ENCODE data around the gene CFAP91.

Gene CFAP91

DNA sequence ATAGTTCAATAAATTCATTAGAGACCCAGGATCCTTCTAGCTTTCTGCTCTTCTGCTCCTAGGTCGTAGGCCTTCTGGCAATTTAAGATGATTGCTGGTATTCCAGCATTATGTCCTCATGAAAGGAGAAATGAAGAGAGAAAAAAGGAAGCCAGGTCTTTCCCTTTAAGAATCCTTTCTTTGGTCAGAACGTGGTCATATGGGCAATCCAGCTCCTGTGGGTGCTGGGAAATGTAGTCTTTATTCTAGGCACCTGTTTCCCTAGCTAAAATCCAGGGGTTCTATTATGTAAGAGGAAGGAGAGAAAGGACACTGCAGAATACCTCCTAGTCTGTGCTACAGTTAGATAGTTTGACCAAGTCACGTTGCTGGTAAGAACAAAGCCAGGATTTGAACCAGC lies 43.6 kb downstream of the CFAP91 start:
- no peak for DNase-seq

DNA sequence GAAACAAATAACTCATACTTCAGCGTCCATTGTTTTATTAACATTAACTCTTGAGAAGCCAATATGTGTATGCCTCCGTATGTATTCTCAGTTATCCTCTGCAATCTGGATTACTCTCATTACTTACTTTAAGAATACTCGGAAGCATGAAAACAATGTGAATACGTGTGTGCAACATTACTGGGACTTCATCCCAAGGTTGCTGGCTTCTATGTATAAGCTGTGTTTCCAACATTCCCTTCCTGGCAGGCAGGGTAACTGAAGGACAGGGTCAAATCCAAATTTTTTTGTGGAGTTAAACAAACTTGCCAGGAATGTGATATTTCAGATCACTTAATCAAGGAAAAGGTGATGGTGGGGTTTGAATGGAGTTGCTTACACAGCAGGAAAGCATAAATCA lies 44.5 kb downstream of the CFAP91 start:
- no peak for DNase-seq

DNA sequence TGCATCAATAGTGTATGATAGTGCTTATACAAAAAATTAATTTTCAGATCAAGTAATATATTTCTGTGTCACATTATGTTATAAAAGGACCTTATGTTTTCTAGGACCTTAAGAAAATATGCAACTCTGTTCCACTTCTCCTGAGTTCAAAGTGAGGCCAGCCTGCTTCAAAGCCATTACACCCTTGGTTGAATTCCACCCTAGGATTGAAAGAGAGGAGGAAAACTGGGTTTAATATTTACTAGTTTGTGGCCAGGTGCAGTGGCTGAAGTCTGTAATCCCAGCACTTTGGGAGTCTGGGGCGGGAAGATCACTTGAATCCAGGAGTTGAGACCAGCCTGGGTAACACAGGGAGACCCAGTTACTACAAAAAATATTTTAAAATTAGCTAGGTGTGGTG lies 46.2 kb downstream of the CFAP91 start:
- DNase-seq = no peak

DNA sequence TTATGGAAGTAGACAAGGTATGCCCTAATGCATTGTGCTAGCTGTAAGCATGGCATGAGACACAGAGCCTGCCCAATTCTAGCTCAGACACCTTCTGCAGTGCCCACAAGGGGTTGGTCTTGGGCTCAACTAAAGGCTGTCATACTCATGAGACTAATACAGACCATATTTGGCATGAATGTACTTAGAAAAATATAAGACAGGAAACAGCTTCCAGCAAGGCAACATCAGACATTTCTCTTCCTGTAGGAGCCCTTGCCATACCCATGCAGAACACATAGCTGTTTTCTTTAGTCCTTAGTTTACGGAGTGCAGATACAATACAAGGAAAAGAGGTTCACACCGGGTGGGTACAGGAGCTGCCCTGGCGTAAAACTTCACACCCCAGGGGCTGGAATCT lies 48.6 kb downstream of the CFAP91 start:
- DNase-seq = no peak
